HEK293 (cell line): Measurements from ENCODE around the gene PRKCA.

Source experiments
- GLI4 ChIP-seq: fragments of 450-650 bp; formaldehyde crosslinking; IDR thresholded peaks from 2 replicates; pipeline ENCODE4 v1.5.1; 2016; ENCODE audit warnings: missing biosample characterization, missing genetic modification characterization
- OVOL3 ChIP-seq: fragments of 450-650 bp; formaldehyde crosslinking; IDR thresholded peaks from 2 replicates; pipeline ENCODE4 v1.5.1; 2016; ENCODE audit warnings: missing biosample characterization, missing genetic modification characterization
- PATZ1 ChIP-seq: fragments of 450-650 bp; formaldehyde crosslinking; IDR thresholded peaks from 2 replicates; pipeline ENCODE4 v1.5.1; 2016; ENCODE audit warnings: missing biosample characterization, missing genetic modification characterization
- PRDM6 ChIP-seq: fragments of 450-650 bp; formaldehyde crosslinking; IDR thresholded peaks from 2 replicates; pipeline ENCODE4 v1.5.1; 2017; ENCODE audit warnings: missing biosample characterization, missing genetic modification characterization
- TRIM28 ChIP-seq: IDR thresholded peaks from 2 replicates; pipeline ENCODE4 v1.6.1; 2011; ENCODE audit warnings: low read length, control low read depth, borderline replicate concordance
- TSHZ1 ChIP-seq: fragments of 450-650 bp; formaldehyde crosslinking; IDR thresholded peaks from 2 replicates; pipeline ENCODE4 v1.5.1; 2016; ENCODE audit warnings: missing biosample characterization, missing genetic modification characterization, borderline replicate concordance
- WT1 ChIP-seq: fragments of 450-650 bp; formaldehyde crosslinking; IDR thresholded peaks from 2 replicates; pipeline ENCODE4 v1.5.1; 2016; ENCODE audit warnings: missing biosample characterization, missing genetic modification characterization
- ZBTB17 ChIP-seq: fragments of 450-650 bp; formaldehyde crosslinking; IDR thresholded peaks from 2 replicates; pipeline ENCODE4 v1.5.1; 2016; ENCODE audit warnings: missing biosample characterization, missing genetic modification characterization
- ZBTB21 ChIP-seq: fragments of 450-650 bp; formaldehyde crosslinking; IDR thresholded peaks from 2 replicates; pipeline ENCODE4 v1.5.1; 2017; ENCODE audit warnings: missing biosample characterization, missing genetic modification characterization
- ZEB2 ChIP-seq: fragments of 450-650 bp; formaldehyde crosslinking; IDR thresholded peaks from 2 replicates; pipeline ENCODE4 v1.5.1; 2016; ENCODE audit warnings: missing biosample characterization, missing genetic modification characterization
- ZNF10 ChIP-seq: fragments of 450-650 bp; formaldehyde crosslinking; IDR thresholded peaks from 2 replicates; pipeline ENCODE4 v1.5.1; 2017; ENCODE audit warnings: missing biosample characterization, missing genetic modification characterization
- ZNF146 ChIP-seq: fragments of 450-650 bp; formaldehyde crosslinking; IDR thresholded peaks from 2 replicates; pipeline ENCODE4 v1.5.1; 2016; ENCODE audit warnings: missing biosample characterization, missing genetic modification characterization
- ZNF24 ChIP-seq: fragments of 450-650 bp; formaldehyde crosslinking; IDR thresholded peaks from 2 replicates; pipeline ENCODE4 v1.5.1; 2016; ENCODE audit warnings: missing biosample characterization, missing genetic modification characterization
- ZNF416 ChIP-seq: fragments of 450-650 bp; formaldehyde crosslinking; IDR thresholded peaks from 2 replicates; pipeline ENCODE4 v1.5.1; 2016; ENCODE audit warnings: missing biosample characterization, missing genetic modification characterization
- ZNF501 ChIP-seq: fragments of 450-650 bp; formaldehyde crosslinking; IDR thresholded peaks from 2 replicates; pipeline ENCODE4 v1.5.1; 2016; ENCODE audit warnings: missing biosample characterization, missing genetic modification characterization
- ZNF518A ChIP-seq: fragments of 450-650 bp; formaldehyde crosslinking; conservative IDR thresholded peaks from 2 replicates; pipeline ENCODE4 v1.5.1; 2016; ENCODE audit warnings: low read depth, missing biosample characterization, missing genetic modification characterization
- ZNF558 ChIP-seq: fragments of 450-650 bp; formaldehyde crosslinking; IDR thresholded peaks from 2 replicates; pipeline ENCODE4 v1.5.1; 2016; ENCODE audit warnings: missing biosample characterization, missing genetic modification characterization
- ZNF561 ChIP-seq: fragments of 450-650 bp; IDR thresholded peaks from 2 replicates; pipeline ENCODE4 v1.5.1; 2018; ENCODE audit warnings: missing biosample characterization, missing genetic modification characterization, borderline replicate concordance
- ZNF571 ChIP-seq: fragments of 450-650 bp; formaldehyde crosslinking; IDR thresholded peaks from 2 replicates; pipeline ENCODE4 v1.5.0; 2017; ENCODE audit warnings: missing biosample characterization, missing genetic modification characterization
- ZNF621 ChIP-seq: fragments of 450-650 bp; formaldehyde crosslinking; IDR thresholded peaks from 2 replicates; pipeline ENCODE4 v1.5.1; 2017; ENCODE audit warnings: missing biosample characterization, missing genetic modification characterization
- ZNF658 ChIP-seq: fragments of 450-650 bp; formaldehyde crosslinking; IDR thresholded peaks from 2 replicates; pipeline ENCODE4; 2016; ENCODE audit warnings: missing biosample characterization, missing genetic modification characterization
- ZNF660 ChIP-seq: fragments of 450-650 bp; IDR thresholded peaks from 2 replicates; pipeline ENCODE4 v1.5.1; 2018; ENCODE audit warnings: missing biosample characterization, mild to moderate bottlenecking, missing genetic modification characterization
- ZNF664 ChIP-seq: fragments of 450-650 bp; formaldehyde crosslinking; IDR thresholded peaks from 2 replicates; pipeline ENCODE4 v1.5.1; 2016; ENCODE audit warnings: missing biosample characterization, missing genetic modification characterization
- ZNF843 ChIP-seq: fragments of 450-650 bp; formaldehyde crosslinking; IDR thresholded peaks from 2 replicates; pipeline ENCODE4 v1.5.1; 2016; ENCODE audit warnings: missing biosample characterization, missing genetic modification characterization
- ZSCAN5A ChIP-seq: fragments of 450-650 bp; formaldehyde crosslinking; IDR thresholded peaks from 2 replicates; pipeline ENCODE4 v1.5.1; 2016; ENCODE audit warnings: missing biosample characterization, missing genetic modification characterization

PRKCA gene

GRCh38 chr17:66570447-66571195 is 268.2 kb downstream of the PRKCA start (continued):
- TF ChIP-seq TSHZ1 (tag by site-specific recombination) = peak; percentile 84; the same call in 1 of the 2 replicates
- TF ChIP-seq ZNF10 (tag by site-specific recombination) = peak; percentile 75
- TF ChIP-seq ZNF561 (tag by site-specific recombination) = peak; percentile 78
- TF ChIP-seq ZNF621 (tag by site-specific recombination) = no peak
- peak; percentile 93 for TF ChIP-seq ZEB2 (tag by site-specific recombination)
- peak; percentile 92 for TF ChIP-seq WT1 (tag by site-specific recombination)
- TF ChIP-seq ZNF571 (tag by site-specific recombination) = no peak
- no peak for TF ChIP-seq ZNF416 (tag by site-specific recombination)
- 0 out of 2 replicates have a peak, but pooled peaks have one; percentile 46 for TF ChIP-seq PATZ1 (tag by site-specific recombination)
- no peak for TF ChIP-seq ZNF518A
- peak; percentile 64; the same call in 1 of the 2 replicates for TF ChIP-seq ZNF24 (tag by site-specific recombination)
- TF ChIP-seq ZSCAN5A (tag by site-specific recombination) = no peak
- TF ChIP-seq ZNF664 (tag by site-specific recombination) = 0 out of 2 replicates have a peak, but pooled peaks have one; percentile 16
- TF ChIP-seq ZNF658 (tag by site-specific recombination) = no peak
- peak; percentile 90 for TF ChIP-seq ZBTB17 (tag by site-specific recombination)
- TF ChIP-seq TRIM28 = peak; percentile 74; the same call in 1 of the 2 replicates
- TF ChIP-seq PRDM6 = peak; percentile 97
- TF ChIP-seq ZBTB21 = no peak
- no peak for TF ChIP-seq GLI4
- TF ChIP-seq ZNF146 (tag by site-specific recombination) = peak; percentile 28; the same call in 1 of the 2 replicates
- TF ChIP-seq OVOL3 = peak; percentile 90
- TF ChIP-seq ZNF501 (tag by site-specific recombination) = peak; percentile 49; the same call in 1 of the 2 replicates
- TF ChIP-seq ZNF843 (tag by site-specific recombination) = peak; percentile 93
- TF ChIP-seq ZNF558 (tag by site-specific recombination) = peak; percentile 75
- no peak for TF ChIP-seq ZNF660 (tag by site-specific recombination)
